H1 (cell line): ENCODE data around the gene C16orf46. TPM values are rescaled to one million over a fixed set of nuclear protein-coding genes. Genes with fewer than 3 reads are reported as not detected.

Experiments used
- CTCF ChIA-PET: fragments of 300-600 bp; sonication (Branson Sonifier 250); formaldehyde crosslinking; loops from one replicate; lab custom pipeline; 2021; ENCODE audit not compliant: partially characterized antibody; lab: Charles Lee
- POLR2A ChIA-PET: fragments of 300-600 bp; sonication (Branson Sonifier 250); formaldehyde crosslinking; loops from one replicate; lab custom pipeline; 2021; ENCODE audit warnings: inconsistent platforms; ENCODE audit not compliant: partially characterized antibody; lab: Charles Lee
- DNase-seq, 2 experiments: peaks; one replicate each; pipeline versions ENCODE4 v3.0.0 to v3.0.0-alpha.2; 2010 to 2022; ENCODE audit warnings: low spot score in 2 of 2, low read depth in 1 of 2, mixed read lengths in 1 of 2
- FAIRE-seq: peaks from 2 replicates; lab custom pipeline; 2011; peaks lifted over from hg19 to GRCh38; lab: Jason Lieb, UNC
- H2AFZ ChIP-seq: 2 replicates; pipeline ENCODE4 v1.8.1; 2012; ENCODE audit warnings: low read length, inconsistent platforms
- H2AK5ac ChIP-seq: 2 replicates; pipeline ENCODE4 v1.6.1; 2013; ENCODE audit warnings: low read depth, low read length
- H2BK120ac ChIP-seq: replicated peaks from 2 replicates; pipeline ENCODE3; 2013; ENCODE audit warnings: low read depth, low read length, inconsistent platforms
- H2BK12ac ChIP-seq: 2 replicates; pipeline ENCODE4 v1.6.1; 2013; ENCODE audit warnings: low read depth, low read length
- H2BK15ac ChIP-seq: 2 replicates; pipeline ENCODE4 v1.6.1; 2013; ENCODE audit warnings: low read length
- H2BK20ac ChIP-seq: 2 replicates; pipeline ENCODE4 v1.6.1; 2013; ENCODE audit warnings: low read length
- H2BK5ac ChIP-seq: 2 replicates; pipeline ENCODE4 v1.6.1; 2013; ENCODE audit warnings: low read depth, low read length
- H3K14ac ChIP-seq: 2 replicates; pipeline ENCODE4 v1.6.1; 2013; ENCODE audit warnings: inconsistent platforms; ENCODE audit not compliant: insufficient read length
- H3K18ac ChIP-seq: 2 replicates; pipeline ENCODE4 v1.6.1; 2013; ENCODE audit warnings: low read length; ENCODE audit errors: extremely low read depth
- H3K23ac ChIP-seq: 2 replicates; pipeline ENCODE4 v1.6.1; 2013; ENCODE audit warnings: inconsistent platforms; ENCODE audit not compliant: insufficient read length
- H3K23me2 ChIP-seq: 2 replicates; pipeline ENCODE4 v1.6.1; 2013; ENCODE audit warnings: low read depth, low read length
- H3K27ac ChIP-seq: 2 replicates; pipeline ENCODE4 v1.6.1; 2011; ENCODE audit warnings: low read depth, low read length, inconsistent platforms
- H3K27me3 ChIP-seq, 4 experiments: replicated peaks in 1 of 4; 1 replicate in 1 of 4; 2 replicates in 3 of 4; pipeline versions ENCODE4 v1.6.1 to v1.8.1; 2011 to 2013; ENCODE audit warnings: low read length in 3 of 4, mild to moderate bottlenecking in 3 of 4, inconsistent platforms in 2 of 4, mixed read lengths in 2 of 4, moderate library complexity in 1 of 4; ENCODE audit not compliant: control insufficient read depth in 3 of 4, insufficient read depth in 3 of 4; ENCODE audit errors: extremely low read depth in 1 of 4
- H3K36me3 ChIP-seq, 4 experiments: 2 replicates each; pipeline versions ENCODE4 v1.6.1 to v1.8.1; 2011 to 2013; ENCODE audit warnings: mild to moderate bottlenecking in 4 of 4, low read length in 3 of 4, moderate library complexity in 2 of 4, control low read depth in 1 of 4, inconsistent platforms in 1 of 4; ENCODE audit not compliant: insufficient read depth in 4 of 4, control insufficient read depth in 2 of 4
- H3K4ac ChIP-seq: replicated peaks from 2 replicates; pipeline ENCODE3; 2013; ENCODE audit warnings: low read length, low read depth, mixed read lengths, inconsistent platforms; ENCODE audit not compliant: insufficient read length
- H3K4me1 ChIP-seq, 4 experiments: replicated peaks in 1 of 4; 1 replicate in 1 of 4; 2 replicates in 3 of 4; pipeline versions ENCODE4 v1.6.1 to v1.8.1; 2011 to 2013; ENCODE audit warnings: low read length in 3 of 4, inconsistent platforms in 2 of 4, mixed read lengths in 1 of 4; ENCODE audit not compliant: insufficient read depth in 4 of 4, control insufficient read depth in 3 of 4
- H3K4me2 ChIP-seq, 2 experiments: 2 replicates each; pipeline versions ENCODE4 v1.6.1 to v1.8.1; 2011 to 2013; ENCODE audit warnings: low read depth in 2 of 2, low read length in 2 of 2, control low read depth in 1 of 2, inconsistent platforms in 1 of 2, mild to moderate bottlenecking in 1 of 2; ENCODE audit not compliant: insufficient read depth in 1 of 2
- H3K4me3 ChIP-seq, 4 experiments: fragments of 200-600, 300-600 bp in 1 of 4; sonication (generic), shearing (Covaris generic), sonication (Bioruptor Twin) in 1 of 4; 2 replicates each; pipeline versions ENCODE4 v1.5.1 to v1.8.1; 2011 to 2016; ENCODE audit warnings: low read length in 4 of 4, low read depth in 3 of 4, control low read depth in 2 of 4, inconsistent platforms in 2 of 4, mild to moderate bottlenecking in 2 of 4, mixed read lengths in 1 of 4, moderate library complexity in 1 of 4; ENCODE audit not compliant: insufficient read depth in 2 of 4; ENCODE audit errors: extremely low read depth in 1 of 4
- H3K56ac ChIP-seq: replicated peaks from 2 replicates; pipeline ENCODE3; 2013; ENCODE audit warnings: low read depth, mild to moderate bottlenecking, mixed read lengths, low read length, inconsistent platforms; ENCODE audit not compliant: insufficient read length
- H3K79me1 ChIP-seq: 2 replicates; pipeline ENCODE4 v1.6.1; 2013; ENCODE audit warnings: low read depth, low read length, control low read depth
- H3K79me2 ChIP-seq, 2 experiments: 2 replicates each; pipeline versions ENCODE4 v1.6.1 to v1.8.1; 2012 to 2013; ENCODE audit warnings: low read length in 2 of 2, mild to moderate bottlenecking in 2 of 2, inconsistent platforms in 1 of 2; ENCODE audit not compliant: insufficient read depth in 2 of 2, control insufficient read depth in 1 of 2
- H3K9ac ChIP-seq, 4 experiments: replicated peaks in 1 of 4; 1 replicate in 1 of 4; 2 replicates in 3 of 4; pipeline versions ENCODE4 v1.6.1 to v1.8.1; 2011 to 2013; ENCODE audit warnings: low read depth in 3 of 4, low read length in 3 of 4, control low read depth in 2 of 4, mild to moderate bottlenecking in 2 of 4, moderate library complexity in 2 of 4, inconsistent platforms in 1 of 4; ENCODE audit errors: extremely low read depth in 1 of 4
- H3K9me3 ChIP-seq, 2 experiments: 2 replicates each; pipeline versions ENCODE4 v1.6.1 to v1.8.1; 2012 to 2013; ENCODE audit warnings: mild to moderate bottlenecking in 2 of 2, moderate library complexity in 2 of 2, control low read depth in 1 of 2, inconsistent platforms in 1 of 2, low read depth in 1 of 2, low read length in 1 of 2, mixed read lengths in 1 of 2; ENCODE audit not compliant: insufficient read depth in 2 of 2
- H4K20me1 ChIP-seq, 2 experiments: replicated peaks in 1 of 2; 2 replicates each; pipeline versions ENCODE3 to v1.8.1; 2011 to 2013; ENCODE audit warnings: inconsistent platforms in 2 of 2, low read length in 2 of 2, mild to moderate bottlenecking in 1 of 2; ENCODE audit not compliant: insufficient read depth in 2 of 2, control insufficient read depth in 1 of 2
- H4K5ac ChIP-seq: 2 replicates; pipeline ENCODE4 v1.6.1; 2013; ENCODE audit warnings: low read length, low read depth, mixed read lengths, inconsistent platforms; ENCODE audit not compliant: insufficient read length
- H4K8ac ChIP-seq: 2 replicates; pipeline ENCODE4 v1.8.0; 2013; ENCODE audit warnings: mild to moderate bottlenecking, moderate library complexity, low read length, inconsistent platforms; ENCODE audit not compliant: insufficient read depth; ENCODE audit errors: extremely low read depth
- H4K91ac ChIP-seq: replicated peaks from 2 replicates; pipeline ENCODE3; 2013; ENCODE audit warnings: low read length, mixed read lengths, inconsistent platforms; ENCODE audit not compliant: insufficient read length
- ATF3 ChIP-seq: IDR thresholded peaks from 2 replicates; pipeline ENCODE4 v1.6.1; 2011; ENCODE audit warnings: low read depth, mild to moderate bottlenecking, low read length; ENCODE audit not compliant: insufficient read depth
- CHD1 ChIP-seq: IDR thresholded peaks from 2 replicates; pipeline ENCODE4 v1.6.1; 2012; ENCODE audit warnings: low read depth, low read length, improper control_type of control experiment
- CTCF ChIP-seq, 3 experiments: IDR thresholded peaks; 1 replicate in 2 of 3; 2 replicates in 1 of 3; pipeline versions ENCODE4 v1.5.1 to v1.6.1; 2011; ENCODE audit warnings: low read length in 3 of 3, mild to moderate bottlenecking in 3 of 3, inconsistent platforms in 2 of 3, low read depth in 1 of 3, moderate library complexity in 1 of 3; ENCODE audit not compliant: insufficient read depth in 1 of 3; ENCODE audit errors: control extremely low read depth in 1 of 3
- EP300 ChIP-seq, 2 experiments: IDR thresholded peaks; 1 replicate in 1 of 2; 2 replicates in 1 of 2; pipeline ENCODE4 v1.6.1; 2011 to 2012; ENCODE audit warnings: low read depth in 2 of 2, low read length in 2 of 2, mild to moderate bottlenecking in 2 of 2, borderline replicate concordance in 1 of 2, inconsistent platforms in 1 of 2, moderate library complexity in 1 of 2
- GABPA ChIP-seq: IDR thresholded peaks from 2 replicates; pipeline ENCODE4 v1.6.1; 2011; ENCODE audit warnings: mild to moderate bottlenecking, low read length, moderate library complexity, borderline replicate concordance; ENCODE audit not compliant: insufficient read depth
- KDM4A ChIP-seq: IDR thresholded peaks from one replicate; pipeline ENCODE4 v1.7.1; 2012; ENCODE audit warnings: low read depth, mild to moderate bottlenecking, moderate library complexity, low read length, inconsistent platforms; ENCODE audit not compliant: severe bottlenecking
- PHF8 ChIP-seq: fragments of 200-600 bp; sonication (generic); conservative IDR thresholded peaks from 2 replicates; pipeline ENCODE4 v1.7.1; 2012; ENCODE audit warnings: low read depth, mild to moderate bottlenecking, inconsistent platforms, low read length, moderate library complexity
- WGBS, 2 experiments: shearing (Covaris generic) in 1 of 2; methylation state at CpG; one replicate each; pipeline versions ENCODE4 v1.1.6 to v1.1.7; 2013 to 2015; ENCODE audit warnings: low lambda C conversion rate in 2 of 2, mixed read lengths in 2 of 2, inconsistent platforms in 1 of 2, low coverage in 1 of 2, missing lambda C conversion rate in 1 of 2; ENCODE audit not compliant: insufficient replicate concordance in 2 of 2, insufficient coverage in 1 of 2, insufficient read length in 1 of 2; ENCODE audit errors: extremely low coverage in 1 of 2, missing lambda C conversion rate in 1 of 2; 5-methylcytosine and 5-hydroxymethylcytosine counted together
- polyA plus RNA-seq, 7 experiments: library from polyadenylated mRNA; depleted of rRNA in 3 of 7; stranded (reverse) in 5 of 7; unstranded in 2 of 7; fragments of >200 nt in 5 of 7; fragments of 200-250 nt in 2 of 7; gene quantifications; 1 replicate in 5 of 7; 2 replicates in 1 of 7; 4 replicates in 1 of 7; pipeline versions ENCODE4 v1.2.1 to v1.2.3, GENCODE V29; 2011 to 2013; ENCODE audit warnings: missing spikeins in 2 of 7, mixed read lengths in 2 of 7
- total RNA-seq: library from RNA; stranded (reverse); fragmentation: NEBNext Ultra II Directional; extraction: Animal tissue kit (Norgen Biotek cat#: 25700); gene quantifications from 2 replicates; pipeline ENCODE4 v1.2.1, GENCODE V29; 2021
- TF ChIP-seq, protein P1 (sequence below): IDR thresholded peaks from 2 replicates; pipeline ENCODE4 v1.6.1; 2012; ENCODE audit warnings: inconsistent platforms

Gene C16orf46
- total and polyA plus RNA-seq, 2 of the 8 experiments (the other 6 are each of a cell fraction or from before 2014, with no cell fraction given) = 0.48 to 0.60 TPM

DNA sequence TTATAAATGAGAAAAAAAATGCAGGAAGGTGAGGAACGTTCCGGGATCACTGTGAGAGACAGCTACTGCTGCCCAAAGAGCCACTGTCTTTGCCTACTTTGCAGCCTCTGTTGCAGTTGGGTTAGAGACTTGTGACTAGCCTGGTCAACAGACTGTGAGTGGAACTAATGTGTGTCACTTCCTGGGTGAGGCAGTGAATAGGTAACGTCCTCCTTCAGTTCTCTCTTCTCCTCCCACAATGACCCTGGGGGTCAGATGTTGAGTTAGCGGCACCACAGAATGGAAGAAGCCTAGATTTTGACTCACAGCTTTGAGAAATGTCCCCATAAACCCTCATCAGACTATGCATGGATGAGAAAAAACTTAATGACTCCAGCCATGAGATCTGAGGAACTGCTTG is 5.2 kb downstream of the C16orf46 start:
- Histone ChIP-seq H3K9ac (no peak overlapping the region), H2AK5ac (no peak overlapping the region), H3K9me3 (no peaks in the 10 kb centered on the region), H3K36me3 (no peaks in the 10 kb centered on the region), H2BK15ac (no peak overlapping the region), H4K8ac (no peak overlapping the region), H2BK120ac (no peak overlapping the region), H3K4me2 (no peak overlapping the region), H3K27ac (no peak overlapping the region), H3K56ac (no peak overlapping the region), H3K23ac (no peak overlapping the region), H3K4me3 (no peak overlapping the region), H4K91ac (no peak overlapping the region), H2BK20ac (no peak overlapping the region), H3K79me2 (no peaks in the 10 kb centered on the region), H2AFZ (no peak overlapping the region), H2BK12ac (no peak overlapping the region), H3K14ac (no peak overlapping the region), H4K5ac (no peak overlapping the region), H3K18ac (no peak overlapping the region), H4K20me1 (no peaks in the 10 kb centered on the region), H2BK5ac (no peak overlapping the region), H3K79me1 (no peaks in the 10 kb centered on the region), H3K4me1 (peaks cover 0 to 2% (median 0%) of the 10 kb centered on the region in 4 experiments; a peak in 3 of 7 replicates), H3K4ac (no peak overlapping the region), H3K23me2 (peaks cover under 1% of the 10 kb centered on the region; the same call in 1 of the 2 replicates), H3K27me3 (no peaks in the 10 kb centered on the region)
- ChIA-PET POLR2A (interaction anchor here (0.6 kb wide), 1 partner anchor 35 kb away, joined by 3 read pairs; no protein-coding TSS in a partner anchor), CTCF (interaction anchor here (0.7 to 1.0 kb wide), 3 partner anchors 10 to 250 kb away, joined by 3 read pairs; no protein-coding TSS in a partner anchor)
- FAIRE-seq (no peak), DNase-seq (no peak)
- 87% methylated on average over 4 of the region's 4 CpGs; no CpG with 5 or more reads in 1 of the 2 experiments for WGBS, 2 experiments
- TF ChIP-seq, protein P1, sequence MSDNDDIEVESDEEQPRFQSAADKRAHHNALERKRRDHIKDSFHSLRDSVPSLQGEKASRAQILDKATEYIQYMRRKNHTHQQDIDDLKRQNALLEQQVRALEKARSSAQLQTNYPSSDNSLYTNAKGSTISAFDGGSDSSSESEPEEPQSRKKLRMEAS = no peak
- no peak for TF ChIP-seq EP300 (IDR thresholded peaks at IDR 0.05; ENCODE audit: borderline replicate concordance in 1 of 2, low read depth in 2 of 2, low read length in 2 of 2)
- no peak for TF ChIP-seq ATF3
- TF ChIP-seq CTCF (IDR thresholded peaks at IDR 0.05; ENCODE audit: control extremely low read depth in 1 of 3, insufficient read depth in 1 of 3, low read depth in 1 of 3, low read length in 3 of 3) = no peak
- no peak for TF ChIP-seq GABPA
- no peak for TF ChIP-seq KDM4A
- TF ChIP-seq CHD1 = no peak
- no peak for TF ChIP-seq PHF8
